Sigmoid colon (tissue), 7 donors: ENCODE data around the gene CTNNA1. TPM values are rescaled to one million over a fixed set of nuclear protein-coding genes. Genes with fewer than 3 reads are reported as not detected.

ENCODE experiments used
- DNase-seq: peaks from one replicate; pipeline ENCODE4 v3.0.0-alpha.2; 2019
- H3K27ac ChIP-seq, 4 donors: fragments of 200-600 bp; sonication (generic); one replicate each; pipeline ENCODE4 v1.5.1; 2016 to 2019; ENCODE audit warnings: mild to moderate bottlenecking in 1 of 4
- H3K27me3 ChIP-seq, 3 donors: fragments of 200-600 bp; sonication (generic); one replicate each; pipeline ENCODE4 v1.5.1; 2019; ENCODE audit warnings: mild to moderate bottlenecking in 1 of 3
- H3K36me3 ChIP-seq, 4 donors: fragments of 200-600 bp; sonication (generic); one replicate each; pipeline ENCODE4 v1.5.1; 2016 to 2019
- H3K4me1 ChIP-seq, 4 donors: fragments of 200-600 bp; sonication (generic); one replicate each; pipeline ENCODE4 v1.5.1; 2017 to 2019
- H3K4me3 ChIP-seq, 4 donors: fragments of 200-600 bp; sonication (generic); one replicate each; pipeline ENCODE4 v1.5.1; 2017 to 2019; ENCODE audit warnings: mild to moderate bottlenecking in 2 of 4, moderate library complexity in 1 of 4
- H3K9me3 ChIP-seq, 4 donors: fragments of 200-600 bp in 3 of 4; sonication (generic) in 3 of 4; one replicate each; pipeline versions ENCODE4 v1.5.1 to v1.6.1; 2013 to 2019
- CTCF ChIP-seq, 4 experiments: fragments of 450-650 bp in 3 of 4; fragments of 200-600 bp in 1 of 4; IDR thresholded peaks; one replicate each; pipeline ENCODE4 v1.5.1; 2016 to 2019; ENCODE audit warnings: antibody characterized with exemption in 4 of 4, mild to moderate bottlenecking in 3 of 4, moderate library complexity in 2 of 4
- EP300 ChIP-seq, 4 donors: sonication (generic); formaldehyde crosslinking; IDR thresholded peaks; one replicate each; pipeline ENCODE4 v1.6.1; 2017; ENCODE audit warnings: antibody characterized with exemption in 4 of 4
- POLR2A ChIP-seq, 2 donors: fragments of 450-650 bp; IDR thresholded peaks; one replicate each; pipeline ENCODE4 v1.6.1; 2016; ENCODE audit warnings: antibody characterized with exemption in 2 of 2, mild to moderate bottlenecking in 2 of 2, moderate library complexity in 2 of 2
- POLR2AphosphoS5 ChIP-seq, 4 donors: sonication (generic); formaldehyde crosslinking; IDR thresholded peaks; one replicate each; pipeline ENCODE4 v1.6.1; 2017; ENCODE audit warnings: antibody characterized with exemption in 4 of 4
- WGBS, 2 donors: extraction: QIAGEN DNeasy Blood & Tissue Kit; methylation state at CpG; one replicate each; pipeline ENCODE4 v1.1.7; 2013; 5-methylcytosine and 5-hydroxymethylcytosine counted together
- intact Hi-C: fragments of 100-400 bp; cut with DNase I; formaldehyde crosslinking; loops from one replicate; pipeline ENCODE4 v1.15.1; 2023
- polyA plus RNA-seq, 3 donors: library from polyadenylated mRNA; stranded (reverse); fragments of 200-250 nt; gene quantifications; one replicate each; pipeline ENCODE4 v1.2.3, GENCODE V29; 2013
- total RNA-seq, 4 donors: library from RNA; depleted of rRNA; stranded (reverse); fragments of >200 nt; gene quantifications; one replicate each; pipeline ENCODE4 v1.1.0, GENCODE V29; 2016
- donor health status: healthy with polysubstance abuse.
- donor health status: Bipolar disorder and iron deficiency.
- donor health status: healthy.

CTNNA1 gene
- total and polyA plus RNA-seq, 7 donors: 163 to 256 (median 188) TPM

GRCh38 chr5:138943599-138944173 is 190.5 kb downstream of the CTNNA1 start:
- no peak for DNase-seq
- Histone ChIP-seq H3K4me1 (no peaks in the 10 kb centered on the region), H3K9me3 (no peaks in the 10 kb centered on the region), H3K27me3 (no peaks in the 10 kb centered on the region), H3K4me3 (no peak overlapping the region), H3K27ac (no peak overlapping the region), H3K36me3 (peaks cover 0 to 20% (median 10%) of the 10 kb centered on the region in 4 donors)
- WGBS, 2 donors: 90 to 91% methylated on average over 6 of the region's 6 CpGs
- intact Hi-C loops: no loop called here
- TF ChIP-seq EP300 (IDR thresholded peaks at IDR 0.05) (no peak), POLR2A (IDR thresholded peaks at IDR 0.05) (no peak), POLR2AphosphoS5 (IDR thresholded peaks at IDR 0.05) (no peak), CTCF (IDR thresholded peaks at IDR 0.05) (no peak)

DNA sequence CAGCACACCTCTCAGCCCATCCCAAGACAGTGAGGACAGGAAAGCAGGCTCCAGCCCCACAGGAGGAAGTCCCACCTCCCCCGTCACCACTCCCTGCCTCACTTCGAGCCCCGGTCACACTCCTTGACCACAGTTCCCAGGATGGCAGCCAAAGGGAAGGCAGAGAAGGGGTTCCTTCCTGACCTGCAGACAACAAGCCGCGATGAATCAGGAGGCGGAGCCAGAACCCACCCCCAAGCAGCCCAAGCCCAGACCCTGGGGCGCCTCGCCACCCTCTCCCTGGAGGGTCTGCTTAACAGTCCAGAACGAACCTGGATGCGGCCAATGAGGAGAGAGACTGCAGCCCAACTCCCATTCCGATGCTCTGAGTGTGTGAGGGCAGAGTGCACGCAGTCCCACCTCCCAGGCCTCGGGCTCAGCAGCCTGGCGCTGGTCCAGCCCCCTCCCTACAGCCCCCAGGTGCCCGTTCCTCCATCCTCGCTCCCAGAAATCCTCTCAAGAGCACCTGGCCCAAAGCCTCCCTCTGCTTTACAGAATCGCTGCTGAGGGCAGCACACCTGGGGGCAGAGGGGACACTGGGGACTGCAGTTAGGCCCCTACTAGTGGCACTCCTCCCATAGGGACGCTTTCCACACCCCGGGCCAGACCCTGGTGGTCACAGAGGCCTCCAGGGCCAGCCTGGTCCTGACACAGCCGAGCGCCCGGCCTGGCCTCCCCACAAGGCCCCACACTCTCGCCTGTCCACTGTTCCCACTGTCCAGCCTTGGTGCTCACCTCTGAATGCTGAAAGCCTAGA is 191.5 kb downstream of the CTNNA1 start:
- H3K36me3 ChIP-seq: peaks cover 0 to 20% (median 10%) of the 10 kb centered on the region in 4 donors
- H3K27me3 ChIP-seq: no peaks in the 10 kb centered on the region
- no peaks in the 10 kb centered on the region for H3K9me3 ChIP-seq
- no peak overlapping the region for H3K27ac ChIP-seq
- DNase-seq: no peak
- TF ChIP-seq EP300 (IDR thresholded peaks at IDR 0.05): no peak
- no peak for TF ChIP-seq CTCF (IDR thresholded peaks at IDR 0.05)
- no peak for TF ChIP-seq POLR2AphosphoS5 (IDR thresholded peaks at IDR 0.05)
- no peak for TF ChIP-seq POLR2A (IDR thresholded peaks at IDR 0.05)
- no peaks in the 10 kb centered on the region for H3K4me1 ChIP-seq
- WGBS, 2 donors: 85 to 91% methylated on average over 23 of the region's 23 CpGs
- no peak overlapping the region for H3K4me3 ChIP-seq
- intact Hi-C loops: no loop called here

DNA sequence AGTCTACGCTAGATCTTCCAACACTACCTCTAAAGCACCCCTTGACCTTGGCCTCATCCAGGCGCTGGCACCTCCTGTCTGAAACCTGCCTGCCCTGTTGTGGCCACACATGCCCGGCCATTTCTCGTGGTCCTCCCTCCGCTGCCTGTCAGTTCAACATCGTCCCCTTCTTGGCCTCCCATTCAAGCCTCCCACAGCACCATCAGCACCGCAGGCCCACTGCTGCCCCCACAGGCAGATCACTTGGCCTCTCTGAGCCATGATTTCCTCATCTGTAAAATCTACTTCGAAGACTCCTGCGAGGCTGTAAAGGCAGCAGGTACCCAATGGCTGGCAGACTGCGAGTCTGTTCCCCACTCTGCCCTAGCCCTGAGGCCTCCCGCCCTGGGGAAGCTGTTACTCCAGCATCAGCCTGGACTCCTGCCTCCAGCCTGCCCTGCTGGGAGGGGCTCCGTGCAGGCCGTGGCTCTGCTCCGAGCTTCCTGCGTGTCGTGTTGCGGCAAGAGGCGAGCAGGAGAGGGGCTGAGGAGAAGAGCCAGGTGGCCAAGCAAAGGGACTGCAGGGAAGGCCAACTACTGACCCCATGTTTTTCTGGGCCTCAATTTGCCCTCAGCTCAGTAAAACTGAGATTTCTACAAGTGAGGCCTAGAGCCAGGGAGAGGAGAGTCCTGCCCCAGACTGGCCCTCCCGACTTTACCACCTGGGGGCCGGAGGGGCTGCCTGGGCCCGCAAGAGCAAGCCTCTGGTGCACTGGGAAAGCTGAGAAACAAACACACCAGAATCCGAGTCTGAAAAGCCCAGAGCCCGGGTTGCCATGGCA is 192.4 kb downstream of the CTNNA1 start:
- no peak for TF ChIP-seq CTCF (IDR thresholded peaks at IDR 0.05)
- no peak for TF ChIP-seq EP300 (IDR thresholded peaks at IDR 0.05)
- no peak for TF ChIP-seq POLR2AphosphoS5 (IDR thresholded peaks at IDR 0.05)
- no peak for TF ChIP-seq POLR2A (IDR thresholded peaks at IDR 0.05)
- no peaks in the 10 kb centered on the region for H3K9me3 ChIP-seq
- H3K27ac ChIP-seq: no peak overlapping the region
- no peak overlapping the region for H3K4me3 ChIP-seq
- 91% methylated on average over 23 of the region's 23 CpGs for WGBS, 2 donors
- no peaks in the 10 kb centered on the region for H3K27me3 ChIP-seq
- no peaks in the 10 kb centered on the region for H3K4me1 ChIP-seq
- intact Hi-C loops: no loop called here
- H3K36me3 ChIP-seq: peaks cover 0 to 20% (median 10%) of the 10 kb centered on the region in 4 donors
- DNase-seq: peak; percentile 51

- Histone ChIP-seq H3K27ac (no peak overlapping the region), H3K27me3 (no peaks in the 10 kb centered on the region), H3K4me3 (no peak overlapping the region), H3K36me3 (peaks cover 0 to 20% (median 10%) of the 10 kb centered on the region in 4 donors), H3K4me1 (peaks cover 0 to under 1% (median 0%) of the 10 kb centered on the region in 4 donors), H3K9me3 (no peaks in the 10 kb centered on the region)
- intact Hi-C loops: no loop called here
- DNase-seq: peak; percentile 67
- TF ChIP-seq EP300 (IDR thresholded peaks at IDR 0.05): no peak
- TF ChIP-seq CTCF (IDR thresholded peaks at IDR 0.05): no peak
- no peak for TF ChIP-seq POLR2A (IDR thresholded peaks at IDR 0.05)
- WGBS, 2 donors: 92 to 94% methylated on average over 8 of the region's 8 CpGs
Observed at GRCh38 chr5:138946241-138946623, 193.0 kb downstream of the CTNNA1 start.
